Measurements from ENCODE around the gene AHDC1. TPM values are rescaled to one million over a fixed set of nuclear protein-coding genes. Genes with fewer than 3 reads are reported as not detected.
A peak's percentile ranks its signal among the peaks of the same experiment; 100 is the strongest.

AHDC1 gene
- total RNA-seq, 2 experiments from 2014 or later, result 15.3 to 19.3 TPM

DNA sequence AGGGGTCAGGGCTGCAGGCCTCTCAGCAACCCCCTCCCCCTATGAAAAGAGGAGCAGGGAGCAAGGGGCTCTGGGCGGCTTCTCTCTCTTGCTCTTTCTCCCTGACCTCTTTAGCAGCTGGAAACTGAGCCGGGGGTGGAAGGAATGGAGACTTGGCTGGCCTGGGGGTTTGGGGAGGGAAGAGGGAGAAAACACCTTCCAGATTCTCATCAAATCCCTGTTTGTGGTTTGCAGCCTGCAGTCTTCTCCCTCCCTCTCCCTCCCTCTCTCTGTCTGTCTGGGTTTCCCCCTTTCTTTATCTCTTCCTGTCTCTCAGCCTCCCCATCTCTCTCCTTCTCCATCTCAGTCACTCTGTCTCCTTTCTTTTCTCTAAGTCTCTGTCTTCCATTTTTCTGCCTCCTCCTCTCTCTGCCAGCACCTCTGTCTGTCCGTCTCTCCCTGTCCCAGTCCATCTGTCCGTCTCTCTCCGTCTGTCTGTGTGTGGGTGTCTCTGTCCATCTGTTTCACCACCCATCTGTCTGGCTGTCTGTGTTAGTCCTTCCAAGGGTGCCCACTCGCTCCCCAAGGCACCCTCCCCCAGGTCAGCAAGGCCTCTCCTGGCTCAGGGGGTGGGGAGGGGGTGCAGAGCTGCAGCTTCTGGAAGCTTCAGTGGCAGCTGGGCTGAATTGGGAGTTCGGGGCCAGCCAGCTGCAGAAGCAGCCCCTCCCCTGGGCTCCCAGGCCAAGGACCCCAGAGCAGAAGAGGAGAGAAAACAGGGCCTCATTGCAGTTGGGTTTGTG, 6.2 kb downstream of the AHDC1 start:
- Mint-ChIP-seq H3K9me3 (no peaks in the 10 kb centered on the region), H3K27ac (no peak overlapping the region), H3K27me3 (peaks cover 3% of the 10 kb centered on the region), H3K36me3 (ENCODE audit: low read depth) (no peaks in the 10 kb centered on the region), H3K4me1 (peaks cover 31% of the 10 kb centered on the region), H3K4me3 (no peak overlapping the region)
- ChIA-PET CTCF (interaction anchor here (0.6 to 2.4 kb wide), 4 partner anchors 41 to 72 kb away, joined by 3 to 5 read pairs (median 4); no protein-coding TSS in a partner anchor), POLR2A (no interaction called here)
- no peak for DNase-seq

DNA sequence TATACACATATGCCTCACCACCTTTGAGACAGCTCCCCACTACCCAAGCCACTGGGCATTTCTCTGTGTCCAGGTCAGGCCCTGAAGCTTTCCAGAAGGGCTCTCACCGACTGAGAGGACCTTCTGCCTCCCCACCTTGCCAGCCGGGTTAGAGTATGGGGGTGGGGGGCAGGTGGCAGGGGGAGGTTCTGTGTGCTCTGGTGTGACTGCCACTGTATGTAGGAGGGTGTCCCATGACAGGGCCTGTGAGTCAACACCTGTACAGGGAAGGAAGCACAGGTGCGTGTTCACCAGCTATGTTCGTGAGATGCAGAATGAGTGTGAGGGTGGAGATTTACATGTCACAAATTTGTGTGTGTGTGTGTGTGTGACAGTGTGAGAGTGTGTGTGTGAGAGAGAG, 7.0 kb downstream of the AHDC1 start:
- no peaks in the 10 kb centered on the region for H3K9me3 Mint-ChIP-seq
- no peak for DNase-seq
- no peak overlapping the region for H3K4me3 Mint-ChIP-seq
- no peak overlapping the region for H3K27ac Mint-ChIP-seq
- ChIA-PET CTCF (interaction anchor here (0.6 to 2.4 kb wide), 6 partner anchors 10 to 300 kb away, joined by 3 to 5 read pairs (median 3); no protein-coding TSS in a partner anchor), POLR2A (no interaction called here)
- peaks cover 26% of the 10 kb centered on the region for H3K4me1 Mint-ChIP-seq
- no peaks in the 10 kb centered on the region for H3K36me3 Mint-ChIP-seq (ENCODE audit: low read depth)
- no peaks in the 10 kb centered on the region for H3K27me3 Mint-ChIP-seq

DNA sequence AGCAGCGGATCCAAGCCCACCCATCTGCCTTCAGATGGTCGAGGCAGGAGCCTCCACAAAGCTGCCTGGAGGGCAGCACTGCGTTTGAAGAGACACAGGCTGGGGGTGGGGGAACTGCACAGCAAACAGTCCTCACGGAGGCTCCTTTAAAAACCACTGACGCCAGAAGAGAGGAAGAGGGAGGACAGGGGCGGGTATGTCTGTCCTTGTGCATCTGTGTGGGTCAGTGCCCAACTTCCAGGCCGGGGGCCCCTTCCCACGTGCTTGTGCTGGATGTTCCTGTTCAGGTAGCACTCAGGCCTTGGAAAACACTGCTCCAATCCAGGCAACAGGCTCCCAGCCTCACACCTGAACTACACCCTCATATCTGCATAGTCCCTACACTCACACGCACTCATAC, 7.7 kb downstream of the AHDC1 start:
- POLR2A ChIA-PET, result no interaction called here
- Mint-ChIP-seq H3K9me3 (no peaks in the 10 kb centered on the region), H3K4me3 (no peak overlapping the region), H3K36me3 (ENCODE audit: low read depth) (no peaks in the 10 kb centered on the region), H3K4me1 (peaks cover 30% of the 10 kb centered on the region), H3K27me3 (no peaks in the 10 kb centered on the region), H3K27ac (no peak overlapping the region)
- DNase-seq, result no peak
- CTCF ChIA-PET, result interaction anchor here (0.8 to 2.4 kb wide), 7 partner anchors 10 to 300 kb away, joined by 3 to 7 read pairs (median 3); no protein-coding TSS in a partner anchor

DNA sequence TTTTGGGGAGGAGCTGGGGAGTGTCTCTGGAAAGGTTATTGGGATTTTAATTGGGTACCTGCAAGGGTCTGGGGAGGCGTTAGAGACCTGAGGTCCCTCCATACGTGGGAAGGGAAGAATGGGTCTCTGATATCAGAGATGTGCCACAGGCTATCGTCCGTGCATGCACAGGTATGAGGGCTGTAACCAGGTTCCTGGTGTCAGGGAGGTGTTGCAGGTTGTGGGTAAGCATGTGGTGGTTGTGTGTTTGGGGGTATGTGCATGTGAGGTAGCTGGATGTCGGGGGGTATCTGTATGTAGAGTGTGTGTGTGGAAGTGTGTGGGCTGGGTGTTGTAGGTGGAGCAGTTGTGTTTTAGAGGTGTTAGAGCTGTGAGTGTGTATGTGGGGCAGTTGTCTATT, 8.3 kb downstream of the AHDC1 start:
- no peaks in the 10 kb centered on the region for H3K9me3 Mint-ChIP-seq
- H3K4me3 Mint-ChIP-seq, result no peak overlapping the region
- no peaks in the 10 kb centered on the region for H3K27me3 Mint-ChIP-seq
- ChIA-PET CTCF (interaction anchor here (0.6 to 1.7 kb wide), 7 partner anchors 8 to 629 kb away, joined by 3 to 7 read pairs (median 4); partner anchors contain the start of gene AHDC1), POLR2A (no interaction called here)
- no peak for DNase-seq
- no peak overlapping the region for H3K27ac Mint-ChIP-seq
- H3K4me1 Mint-ChIP-seq, result peaks cover 26% of the 10 kb centered on the region
- H3K36me3 Mint-ChIP-seq (ENCODE audit: low read depth), result no peaks in the 10 kb centered on the region

DNA sequence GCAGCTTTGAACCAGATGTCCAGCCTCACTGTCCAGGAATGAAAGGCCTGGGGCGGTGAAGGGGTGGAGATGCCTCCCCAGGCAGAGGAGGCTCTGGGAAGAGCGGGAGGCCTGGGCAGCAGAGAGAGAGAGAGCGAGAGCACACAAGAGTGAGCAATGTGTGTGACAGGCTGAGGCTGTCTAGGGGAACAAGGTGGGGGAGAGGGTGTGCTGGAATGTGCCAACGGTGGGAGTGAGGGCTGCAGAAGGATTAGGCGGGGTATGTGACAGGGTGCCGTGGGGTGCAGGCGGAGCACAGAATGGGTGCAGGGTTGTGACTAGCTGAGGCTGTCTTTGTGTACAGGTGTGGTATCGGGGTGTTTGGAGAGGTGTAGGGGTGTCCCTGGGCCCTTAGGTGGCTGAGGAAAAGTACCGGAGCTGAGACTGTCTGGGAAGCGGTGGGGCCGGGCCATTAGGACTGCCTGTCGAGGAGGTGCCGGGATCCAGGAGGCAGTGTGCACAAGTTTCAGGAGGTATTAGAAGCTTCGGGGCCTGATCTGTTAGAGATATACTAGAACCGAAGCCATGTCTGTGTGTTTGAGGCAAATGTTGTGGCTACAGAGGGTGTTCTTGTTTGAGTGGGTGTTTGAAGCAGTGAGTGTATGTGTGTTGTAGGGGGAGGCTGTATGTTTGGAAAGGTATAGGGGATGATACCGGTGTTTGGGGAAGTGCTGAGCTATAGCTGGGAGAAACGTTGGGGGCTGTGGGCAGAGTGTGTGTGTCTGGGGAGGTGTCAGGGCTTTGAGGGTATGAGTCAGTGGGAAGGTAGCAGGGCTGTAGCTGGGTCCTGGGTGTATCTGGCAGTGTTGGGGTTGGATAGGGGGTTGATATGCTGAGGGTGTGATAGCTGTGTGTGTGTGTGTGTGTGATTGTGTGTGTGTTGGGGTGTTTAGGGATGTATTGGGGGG, 9.1 kb downstream of the AHDC1 start:
- Mint-ChIP-seq H3K9me3 (no peaks in the 10 kb centered on the region), H3K36me3 (ENCODE audit: low read depth) (no peaks in the 10 kb centered on the region), H3K27ac (no peak overlapping the region), H3K4me1 (peaks cover 18% of the 10 kb centered on the region), H3K4me3 (no peak overlapping the region), H3K27me3 (no peaks in the 10 kb centered on the region)
- POLR2A ChIA-PET, result no interaction called here
- CTCF ChIA-PET, result interaction anchor here (0.6 to 1.7 kb wide), 8 partner anchors 9 to 628 kb away, joined by 3 to 7 read pairs (median 4); partner anchors contain the start of gene AHDC1
- no peak for DNase-seq

DNA sequence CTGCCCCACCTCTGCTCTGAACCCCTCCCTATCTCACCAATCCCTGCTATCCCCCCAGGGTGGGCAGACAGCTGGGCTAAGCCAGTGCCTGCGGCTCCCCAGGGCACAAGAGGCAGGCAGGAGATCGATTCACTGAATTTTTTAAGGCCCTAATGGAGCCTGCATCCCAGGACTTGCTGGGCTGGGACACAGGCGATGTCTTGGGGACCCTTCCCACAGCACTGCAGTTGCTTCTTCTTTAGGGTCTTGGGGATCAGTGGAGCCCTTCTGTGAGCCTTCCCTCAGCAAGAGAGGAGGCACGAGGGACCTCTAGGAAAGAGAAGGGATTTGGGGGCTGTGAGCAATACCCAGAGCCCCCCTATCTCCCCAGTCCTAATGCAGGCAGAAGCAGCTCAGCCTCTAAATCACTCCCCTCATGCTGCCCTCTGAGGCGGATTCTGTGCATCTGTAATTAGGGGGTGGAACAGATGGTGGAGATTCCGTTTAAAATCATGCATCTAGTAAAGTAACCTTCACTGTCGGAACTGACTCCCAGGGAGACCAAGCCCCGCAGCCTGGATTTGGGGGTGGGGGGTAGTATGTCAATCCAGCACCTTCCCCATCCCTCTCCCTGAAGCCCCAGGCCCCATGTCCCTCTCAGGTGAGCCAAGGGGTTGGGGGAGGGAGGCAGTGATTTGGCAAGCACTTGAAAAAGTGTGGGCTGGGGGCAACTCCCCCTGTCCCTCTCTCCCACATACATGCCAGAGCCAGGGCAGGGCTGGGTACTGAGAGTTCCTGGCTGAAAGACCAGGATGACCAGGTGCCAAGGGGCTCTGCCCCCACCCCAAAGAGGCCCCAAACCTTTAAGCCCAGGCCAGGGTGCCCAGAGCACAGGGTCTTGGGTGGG, 10.0 kb downstream of the AHDC1 start:
- no peak for DNase-seq
- Mint-ChIP-seq H3K9me3 (no peaks in the 10 kb centered on the region), H3K27me3 (no peaks in the 10 kb centered on the region), H3K4me3 (no peak overlapping the region), H3K36me3 (ENCODE audit: low read depth) (no peaks in the 10 kb centered on the region), H3K4me1 (peaks cover 9% of the 10 kb centered on the region), H3K27ac (no peak overlapping the region)
- CTCF ChIA-PET, result interaction anchor here (0.9 kb wide), 1 partner anchor 14 kb away, joined by 3 read pairs; no protein-coding TSS in a partner anchor
- POLR2A ChIA-PET, result no interaction called here

DNA sequence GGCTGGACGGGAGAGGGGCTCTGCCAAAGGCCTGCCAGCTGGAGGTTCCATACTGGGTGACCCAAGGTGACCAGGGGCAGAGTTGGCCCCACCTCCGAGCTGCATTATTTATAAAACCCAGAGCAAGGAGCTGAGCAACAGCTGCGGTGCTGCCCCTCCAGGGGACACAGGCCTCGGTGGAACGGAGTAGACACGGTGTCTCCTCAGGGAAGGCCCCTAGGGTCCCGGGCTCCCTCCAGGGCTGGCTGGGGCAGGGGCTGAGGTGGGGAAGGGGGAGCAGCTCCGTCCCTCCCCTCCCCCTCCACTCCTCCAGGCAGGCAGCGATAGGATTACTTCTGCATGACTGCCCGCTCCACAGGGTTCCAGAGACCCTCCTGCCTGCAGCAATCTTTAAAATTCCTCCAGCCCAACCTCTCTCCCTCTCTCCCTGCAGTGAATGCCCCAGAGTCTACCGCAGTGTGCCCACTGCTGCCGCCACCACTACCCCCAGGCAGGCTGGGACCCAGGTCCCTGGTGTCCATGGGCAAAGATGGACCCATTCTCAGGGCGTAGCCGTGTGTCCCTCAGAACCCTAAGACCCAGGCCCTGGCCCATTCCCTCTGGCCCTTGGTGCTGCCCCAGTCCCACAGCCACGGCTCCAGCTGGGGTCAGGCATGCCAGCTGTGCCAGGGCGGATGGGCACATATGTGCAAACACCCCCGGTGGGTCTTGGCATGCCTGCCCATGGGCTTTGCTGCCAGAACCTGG, 10.8 kb downstream of the AHDC1 start:
- H3K4me3 Mint-ChIP-seq, result no peak overlapping the region
- no peaks in the 10 kb centered on the region for H3K27me3 Mint-ChIP-seq
- no peaks in the 10 kb centered on the region for H3K36me3 Mint-ChIP-seq (ENCODE audit: low read depth)
- ChIA-PET CTCF (interaction anchor here (1.3 kb wide), 1 partner anchor 36 kb away, joined by 5 read pairs; no protein-coding TSS in a partner anchor), POLR2A (no interaction called here)
- DNase-seq, result no peak
- H3K27ac Mint-ChIP-seq, result no peak overlapping the region
- H3K4me1 Mint-ChIP-seq, result peaks cover 4% of the 10 kb centered on the region
- no peaks in the 10 kb centered on the region for H3K9me3 Mint-ChIP-seq

DNA sequence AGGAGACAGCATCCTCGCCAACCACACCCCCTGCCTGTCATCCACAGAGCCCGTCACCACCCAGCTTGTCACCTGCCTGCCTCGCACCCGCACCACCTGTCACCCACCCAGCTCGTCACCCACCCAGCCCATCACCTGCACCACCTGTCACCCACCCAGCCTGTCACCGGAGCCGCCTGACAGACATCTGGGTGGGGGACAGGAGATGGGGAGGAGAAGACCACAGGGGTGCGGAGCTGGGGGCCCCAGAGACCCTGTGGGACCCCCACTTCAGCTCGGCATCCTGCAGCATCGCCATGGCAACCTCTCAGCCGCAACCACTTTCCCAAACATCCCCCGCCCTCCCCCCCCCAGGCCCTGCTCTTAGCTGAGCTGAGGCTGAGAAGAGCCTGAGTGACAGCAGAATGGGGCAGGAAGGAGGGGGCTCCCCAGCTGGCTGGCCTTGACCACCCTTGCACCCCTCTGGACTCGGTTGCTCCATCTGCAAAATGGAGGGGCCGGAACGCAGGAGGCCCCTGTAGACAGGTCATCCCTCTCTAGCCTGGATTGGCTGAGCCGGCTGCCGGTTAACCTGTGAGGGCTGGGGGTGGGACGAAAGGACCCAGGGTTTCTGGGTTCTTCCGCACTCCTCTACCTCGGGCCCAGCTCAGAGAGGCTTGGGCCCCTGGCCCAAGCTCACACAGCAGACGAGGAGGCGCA, 11.6 kb downstream of the AHDC1 start:
- POLR2A ChIA-PET, result interaction anchor here (0.8 kb wide), 1 partner anchor 9 kb away, joined by 3 read pairs; no protein-coding TSS in a partner anchor
- no peak for DNase-seq
- Mint-ChIP-seq H3K36me3 (ENCODE audit: low read depth) (no peaks in the 10 kb centered on the region), H3K4me3 (no peak overlapping the region), H3K27me3 (no peaks in the 10 kb centered on the region), H3K9me3 (no peaks in the 10 kb centered on the region), H3K27ac (no peak overlapping the region), H3K4me1 (peaks cover 4% of the 10 kb centered on the region)
- CTCF ChIA-PET, result interaction anchor here (1.1 to 1.6 kb wide), 5 partner anchors 9 to 77 kb away, joined by 3 to 5 read pairs (median 3); no protein-coding TSS in a partner anchor

DNA sequence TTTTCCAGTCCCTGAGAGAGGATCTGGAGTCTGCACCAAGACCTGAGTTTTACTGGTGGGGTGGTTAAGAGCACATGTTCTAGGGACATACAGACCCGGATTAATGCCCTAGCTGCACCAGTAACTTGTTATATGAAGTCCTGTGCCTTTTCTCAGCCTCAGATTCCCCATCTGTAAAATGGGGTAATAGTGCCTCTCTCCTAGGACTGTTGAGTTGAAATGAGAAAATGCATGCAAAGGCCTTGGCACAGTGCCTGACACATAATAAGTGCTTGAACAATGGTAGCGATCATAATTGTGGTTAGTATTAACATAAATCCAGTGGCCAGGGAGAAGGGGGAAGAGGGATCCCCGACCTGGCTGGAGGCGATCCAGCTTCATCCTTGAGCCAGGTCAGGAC, 12.3 kb downstream of the AHDC1 start:
- ChIA-PET CTCF (interaction anchor here (0.6 to 1.6 kb wide), 6 partner anchors 8 to 127 kb away, joined by 3 to 5 read pairs (median 3); no protein-coding TSS in a partner anchor), POLR2A (interaction anchor here (0.8 kb wide), 1 partner anchor 8 kb away, joined by 3 read pairs; no protein-coding TSS in a partner anchor)
- Mint-ChIP-seq H3K4me1 (peaks cover 4% of the 10 kb centered on the region), H3K9me3 (no peaks in the 10 kb centered on the region), H3K27me3 (no peaks in the 10 kb centered on the region), H3K4me3 (no peak overlapping the region), H3K27ac (no peak overlapping the region), H3K36me3 (ENCODE audit: low read depth) (no peaks in the 10 kb centered on the region)
- DNase-seq, result no peak

DNA sequence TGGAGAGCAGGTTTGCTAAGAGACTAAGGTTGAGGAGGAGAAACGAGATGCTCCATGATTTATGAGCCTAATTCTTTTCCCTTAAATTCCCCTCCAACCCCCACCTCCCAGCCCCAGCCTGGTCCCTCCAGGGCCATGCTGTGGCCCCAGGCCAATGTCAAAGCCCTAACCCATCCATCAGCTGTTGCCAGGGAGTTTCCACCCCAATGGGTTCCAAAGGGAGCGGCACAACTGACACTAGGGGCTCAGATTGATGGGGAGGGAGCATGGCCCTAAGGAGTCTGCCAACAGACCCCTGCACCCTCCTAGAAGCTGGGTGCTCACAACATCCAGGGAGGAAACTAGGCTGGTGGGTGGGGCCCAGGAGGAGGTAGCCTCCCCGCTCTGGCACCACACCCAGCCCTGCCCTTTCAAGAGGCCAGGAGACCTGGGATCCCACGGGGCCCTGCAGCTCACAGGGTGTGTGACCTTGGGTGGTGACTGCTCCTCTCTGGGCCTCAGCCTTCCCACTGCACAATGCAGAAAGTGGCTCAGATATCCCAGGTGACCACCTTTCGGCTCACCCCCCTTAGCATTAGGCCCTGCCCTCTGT, 12.9 kb downstream of the AHDC1 start:
- CTCF ChIA-PET, result interaction anchor here (0.6 to 1.6 kb wide), 7 partner anchors 8 to 128 kb away, joined by 3 to 5 read pairs (median 3); no protein-coding TSS in a partner anchor
- Mint-ChIP-seq H3K27ac (peak overlapping the region; percentile 28), H3K4me3 (no peak overlapping the region), H3K4me1 (peaks cover 4% of the 10 kb centered on the region), H3K27me3 (no peaks in the 10 kb centered on the region), H3K9me3 (no peaks in the 10 kb centered on the region), H3K36me3 (ENCODE audit: low read depth) (no peaks in the 10 kb centered on the region)
- POLR2A ChIA-PET, result no interaction called here
- no peak for DNase-seq
